Left ventricle myocardium inferior (tissue), 1 donor: ENCODE data around the gene PARP15. TPM values are rescaled to one million over a fixed set of nuclear protein-coding genes. Genes with fewer than 3 reads are reported as not detected.

Source experiments
- DNase-seq: peaks from one replicate; pipeline ENCODE4 v3.0.0-alpha.2; 2020
- H3K27ac ChIP-seq: fragments of 200-600 bp; replicated peaks from 2 replicates; pipeline ENCODE4 v1.8.0; 2021
- H3K27me3 ChIP-seq: fragments of 200-600 bp; 2 replicates; pipeline ENCODE4 v1.8.0; 2021; ENCODE audit warnings: low read depth
- H3K36me3 ChIP-seq: fragments of 200-600 bp; 2 replicates; pipeline ENCODE4 v1.8.0; 2021
- H3K4me1 ChIP-seq: fragments of 200-600 bp; 2 replicates; pipeline ENCODE4 v1.8.0; 2021
- H3K4me3 ChIP-seq: fragments of 200-600 bp; 2 replicates; pipeline ENCODE4 v1.8.0; 2021; ENCODE audit warnings: mild to moderate bottlenecking, moderate library complexity
- H3K9me3 ChIP-seq: fragments of 200-600 bp; replicated peaks from 2 replicates; pipeline ENCODE4 v1.8.0; 2021
- intact Hi-C: fragments of 100-400 bp; cut with micrococcal nuclease; formaldehyde crosslinking; loops from one replicate; pipeline ENCODE4 v1.11.0; 2022
- total RNA-seq: library from RNA; stranded (reverse); fragmentation: NEBNext Ultra II Directional; extraction: Animal tissue kit (Norgen Biotek cat#: 25700); gene quantifications from one replicate; pipeline ENCODE4 v1.2.1, GENCODE V29; 2021
- TF ChIP-seq, protein P1 (sequence below): fragments of 200-600 bp; IDR thresholded peaks from 2 replicates; pipeline ENCODE4 v1.8.0; 2021; ENCODE audit warnings: antibody characterized with exemption, mild to moderate bottlenecking, borderline replicate concordance
- donor health status: DM: no; HTN: yes; CAD: no; lungs with severe emphysema.

The PARP15 gene
- total RNA-seq, 1 donor from 2014 or later, result 0.80 TPM

DNA sequence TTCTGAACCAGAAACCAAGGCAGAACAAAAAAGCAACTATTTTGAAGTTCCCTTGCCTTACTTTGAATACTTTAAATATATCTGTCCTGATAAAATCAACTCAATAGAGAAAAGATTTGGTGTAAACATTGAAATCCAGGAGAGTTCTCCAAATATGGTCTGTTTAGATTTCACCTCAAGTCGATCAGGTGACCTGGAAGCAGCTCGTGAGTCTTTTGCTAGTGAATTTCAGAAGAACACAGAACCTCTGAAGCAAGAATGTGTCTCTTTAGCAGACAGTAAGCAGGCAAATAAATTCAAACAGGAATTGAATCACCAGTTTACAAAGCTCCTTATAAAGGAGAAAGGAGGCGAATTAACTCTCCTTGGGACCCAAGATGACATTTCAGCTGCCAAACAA, 8.7 kb upstream of the PARP15 start:
- intact Hi-C loops, result no loop called here
- peaks cover 70% of the 10 kb centered on the region for H3K36me3 ChIP-seq
- no peak overlapping the region for H3K4me3 ChIP-seq
- TF ChIP-seq, protein P1, sequence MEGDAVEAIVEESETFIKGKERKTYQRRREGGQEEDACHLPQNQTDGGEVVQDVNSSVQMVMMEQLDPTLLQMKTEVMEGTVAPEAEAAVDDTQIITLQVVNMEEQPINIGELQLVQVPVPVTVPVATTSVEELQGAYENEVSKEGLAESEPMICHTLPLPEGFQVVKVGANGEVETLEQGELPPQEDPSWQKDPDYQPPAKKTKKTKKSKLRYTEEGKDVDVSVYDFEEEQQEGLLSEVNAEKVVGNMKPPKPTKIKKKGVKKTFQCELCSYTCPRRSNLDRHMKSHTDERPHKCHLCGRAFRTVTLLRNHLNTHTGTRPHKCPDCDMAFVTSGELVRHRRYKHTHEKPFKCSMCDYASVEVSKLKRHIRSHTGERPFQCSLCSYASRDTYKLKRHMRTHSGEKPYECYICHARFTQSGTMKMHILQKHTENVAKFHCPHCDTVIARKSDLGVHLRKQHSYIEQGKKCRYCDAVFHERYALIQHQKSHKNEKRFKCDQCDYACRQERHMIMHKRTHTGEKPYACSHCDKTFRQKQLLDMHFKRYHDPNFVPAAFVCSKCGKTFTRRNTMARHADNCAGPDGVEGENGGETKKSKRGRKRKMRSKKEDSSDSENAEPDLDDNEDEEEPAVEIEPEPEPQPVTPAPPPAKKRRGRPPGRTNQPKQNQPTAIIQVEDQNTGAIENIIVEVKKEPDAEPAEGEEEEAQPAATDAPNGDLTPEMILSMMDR, result no peak
- no peaks in the 10 kb centered on the region for H3K27me3 ChIP-seq
- DNase-seq, result no peak
- no peak overlapping the region for H3K27ac ChIP-seq
- H3K9me3 ChIP-seq, result no peaks in the 10 kb centered on the region
- peaks cover 24% of the 10 kb centered on the region for H3K4me1 ChIP-seq

DNA sequence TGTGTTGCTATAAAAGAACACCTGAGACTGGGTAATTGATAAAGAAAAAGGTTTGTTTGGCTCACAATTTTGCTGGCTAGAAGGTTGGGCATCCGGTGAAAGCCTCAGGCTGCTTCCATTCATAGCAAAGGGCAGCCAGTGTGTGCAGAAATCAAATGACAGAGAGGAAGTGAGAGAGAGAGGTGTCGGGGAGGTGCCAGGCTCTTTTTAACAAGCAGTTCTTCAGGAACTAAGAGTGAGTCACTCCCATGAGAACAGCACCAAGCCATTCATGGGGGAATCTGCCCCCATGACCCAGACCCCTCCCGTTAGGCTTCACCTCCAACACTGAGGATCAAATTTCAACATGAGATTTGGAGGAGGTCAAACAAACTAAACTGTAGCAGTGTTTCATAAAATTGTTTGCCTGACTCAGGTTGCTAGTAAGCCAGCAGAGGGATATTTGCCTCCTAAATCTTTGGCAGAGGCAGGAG, 4.5 kb upstream of the PARP15 start:
- no peak overlapping the region for H3K4me3 ChIP-seq
- H3K27me3 ChIP-seq, result no peaks in the 10 kb centered on the region
- no peaks in the 10 kb centered on the region for H3K9me3 ChIP-seq
- no peak overlapping the region for H3K27ac ChIP-seq
- TF ChIP-seq, protein P1, result no peak
- peaks cover 49% of the 10 kb centered on the region for H3K36me3 ChIP-seq
- intact Hi-C loops, result no loop called here
- DNase-seq, result no peak
- peaks cover 6% of the 10 kb centered on the region for H3K4me1 ChIP-seq

DNA sequence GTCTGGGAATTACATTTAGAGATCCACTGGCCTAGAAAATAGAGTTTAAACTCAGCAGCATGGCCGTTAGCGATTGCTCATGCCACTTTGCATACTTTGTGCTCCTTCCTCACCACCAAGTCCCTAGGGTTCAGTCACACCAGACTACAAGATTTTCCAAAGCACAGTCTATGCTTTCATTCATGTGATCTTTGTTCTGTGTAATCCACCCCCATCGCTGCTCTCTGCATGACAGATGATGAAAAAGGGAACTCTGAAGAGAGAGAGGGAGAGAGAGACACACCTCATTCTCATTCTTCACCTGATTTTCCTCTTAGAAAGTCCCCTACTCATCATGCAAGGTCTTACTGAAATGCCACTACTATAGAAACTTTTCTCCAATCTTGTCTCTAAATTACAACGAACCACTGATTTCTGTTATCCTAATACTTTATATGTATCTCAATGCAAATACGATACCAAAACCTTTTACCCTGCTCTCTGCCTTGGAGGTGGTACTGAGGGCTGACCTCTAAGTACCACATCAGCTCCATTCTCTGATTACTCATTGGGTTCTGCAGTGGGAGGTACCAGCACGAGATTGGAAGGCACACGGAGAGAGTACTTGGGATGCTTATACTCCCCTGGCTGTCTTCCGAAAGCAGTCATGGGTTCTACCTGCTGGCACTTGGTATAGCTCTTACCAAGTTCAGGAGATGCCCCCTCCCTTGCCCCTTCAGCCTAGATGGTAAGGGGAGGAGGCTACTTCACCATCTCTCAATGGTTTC, 1.1 kb upstream of the PARP15 start:
- H3K27ac ChIP-seq, result no peak overlapping the region
- no peak for DNase-seq
- H3K9me3 ChIP-seq, result peaks cover 6% of the 10 kb centered on the region
- no peak overlapping the region for H3K4me3 ChIP-seq
- peaks cover 14% of the 10 kb centered on the region for H3K4me1 ChIP-seq
- no peaks in the 10 kb centered on the region for H3K27me3 ChIP-seq
- intact Hi-C loops, result no loop called here
- TF ChIP-seq, protein P1, result no peak
- peaks cover 20% of the 10 kb centered on the region for H3K36me3 ChIP-seq

DNA sequence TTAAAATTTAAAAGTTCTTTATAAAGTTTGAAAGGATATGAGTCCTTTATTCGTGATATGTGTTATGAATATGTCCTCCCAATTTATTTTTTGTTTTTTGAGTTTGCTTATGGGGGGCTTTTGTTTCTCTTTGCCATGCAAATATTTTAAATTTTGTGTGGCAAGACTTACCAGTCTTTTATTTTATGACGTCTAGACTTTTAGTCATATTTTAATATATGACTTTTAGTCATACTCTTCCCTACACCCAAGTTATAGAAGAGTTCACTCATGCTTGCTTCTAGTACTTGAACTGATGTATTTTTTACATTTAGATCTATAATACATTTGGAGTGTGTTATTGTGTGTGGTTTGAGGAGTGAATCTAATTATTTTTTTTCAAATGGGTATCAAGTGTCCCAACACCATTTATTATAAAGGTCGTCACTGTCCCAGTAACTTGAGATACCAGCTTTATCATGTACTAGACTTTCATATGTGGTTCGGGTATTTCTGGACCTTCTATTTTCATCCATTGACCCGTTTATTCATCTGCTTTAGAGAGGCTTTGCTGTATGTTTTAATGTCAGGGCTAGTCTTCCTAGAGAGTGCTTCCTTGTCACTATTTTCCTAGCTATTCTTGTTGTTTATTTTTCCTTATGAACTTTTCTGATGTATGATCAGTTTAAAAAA, 755 bp downstream of the PARP15 start:
- Histone ChIP-seq H3K27ac (no peak overlapping the region), H3K9me3 (peaks cover 24% of the 10 kb centered on the region), H3K27me3 (no peaks in the 10 kb centered on the region), H3K36me3 (peaks cover 10% of the 10 kb centered on the region), H3K4me1 (peaks cover 14% of the 10 kb centered on the region), H3K4me3 (peak overlapping the region; percentile 70)
- TF ChIP-seq, protein P1, result no peak
- intact Hi-C loops, result no loop called here
- DNase-seq, result no peak

DNA sequence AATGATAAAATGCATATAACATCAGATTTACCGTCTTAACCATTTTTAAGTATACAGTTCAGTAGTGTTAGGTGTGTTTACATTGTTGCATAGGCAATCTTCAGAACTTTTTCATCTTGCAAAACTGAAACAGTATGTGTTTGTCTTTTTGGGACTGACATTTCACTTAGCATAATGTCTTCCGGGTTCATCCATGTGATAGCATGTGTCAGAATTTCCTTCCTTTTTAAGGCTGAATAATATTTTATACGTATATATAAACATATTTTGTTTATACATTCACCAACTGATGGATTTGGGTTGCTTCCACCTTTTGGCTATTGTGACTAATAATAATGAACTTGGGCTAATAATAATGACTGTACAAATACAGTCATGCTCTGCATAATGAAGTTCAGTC, 3.0 kb downstream of the PARP15 start:
- DNase-seq, result no peak
- TF ChIP-seq, protein P1, result no peak

More for the DNA sequence above, 3.0 kb downstream of the PARP15 start:
- Histone ChIP-seq H3K27ac (no peak overlapping the region), H3K27me3 (no peaks in the 10 kb centered on the region), H3K4me1 (peaks cover 14% of the 10 kb centered on the region), H3K9me3 (peaks cover 35% of the 10 kb centered on the region), H3K36me3 (peaks cover 6% of the 10 kb centered on the region), H3K4me3 (no peak overlapping the region)
- intact Hi-C loops, result no loop called here
